Body of pancreas (tissue), 4 donors: ENCODE measurements around the gene LRRIQ1. TPM values are rescaled to one million over a fixed set of nuclear protein-coding genes. Genes with fewer than 3 reads are reported as not detected.

Source experiments
- ATAC-seq: fragments of 150-250 bp; one replicate; pipeline ENCODE4 v1.9.1; 2016
- DNase-seq, 4 donors: peaks; one replicate each; pipeline ENCODE4 v3.0.0-alpha.2; 2019
- H3K27ac ChIP-seq, 4 donors: fragments of 200-600 bp; sonication (generic); 1 replicate in 3 of 4; 2 replicates in 1 of 4; pipeline versions ENCODE4 v1.5.1 to v1.6.1; 2016 to 2019; ENCODE audit warnings: mild to moderate bottlenecking in 1 of 4, mixed read lengths in 1 of 4, moderate library complexity in 1 of 4
- H3K27me3 ChIP-seq, 2 donors: fragments of 200-600 bp; sonication (generic); one replicate each; pipeline ENCODE4 v1.6.0; 2016; ENCODE audit warnings: mild to moderate bottlenecking in 1 of 2
- H3K36me3 ChIP-seq, 2 donors: fragments of 200-600 bp; sonication (generic); replicated peaks in 1 of 2; 2 replicates each; pipeline ENCODE4 v1.5.1; 2016; ENCODE audit warnings: low read depth in 2 of 2; ENCODE audit not compliant: insufficient read depth in 1 of 2
- H3K4me1 ChIP-seq: fragments of 200-600 bp; sonication (generic); one replicate; pipeline ENCODE4 v1.6.0; 2016
- H3K4me3 ChIP-seq, 2 donors: fragments of 200-600 bp; sonication (generic); 1 replicate in 1 of 2; 2 replicates in 1 of 2; pipeline ENCODE4 v1.5.1; 2016 to 2019
- H3K9me3 ChIP-seq, 3 donors: fragments of 200-600 bp; sonication (generic); 1 replicate in 2 of 3; 2 replicates in 1 of 3; pipeline ENCODE4 v1.5.1; 2016
- POLR2A ChIP-seq, 3 donors: fragments of 450-650 bp; IDR thresholded peaks; one replicate each; pipeline ENCODE4 v1.6.1; 2016; ENCODE audit warnings: antibody characterized with exemption in 3 of 3, mild to moderate bottlenecking in 2 of 3
- WGBS, 2 donors: methylation state at CpG; one replicate each; pipeline ENCODE4 v1.1.5; 2017; 5-methylcytosine and 5-hydroxymethylcytosine counted together
- intact Hi-C: fragments of 100-400 bp; cut with DNase I; formaldehyde crosslinking; loops from one replicate; pipeline ENCODE4 v1.15.1; 2023
- total RNA-seq, 2 donors: library from RNA; depleted of rRNA; stranded (reverse); fragments of >200 nt; gene quantifications; one replicate each; pipeline ENCODE4 v1.1.0, GENCODE V29; 2016
- TF ChIP-seq, protein P1 (sequence below), 7 experiments: fragments of 450-650 bp in 4 of 7; fragments of 200-600 bp in 3 of 7; sonication (generic) in 3 of 7; IDR thresholded peaks; one replicate each; pipeline ENCODE4 v1.5.1; 2016 to 2019; ENCODE audit warnings: antibody characterized with exemption in 7 of 7

LRRIQ1 gene, protein sequence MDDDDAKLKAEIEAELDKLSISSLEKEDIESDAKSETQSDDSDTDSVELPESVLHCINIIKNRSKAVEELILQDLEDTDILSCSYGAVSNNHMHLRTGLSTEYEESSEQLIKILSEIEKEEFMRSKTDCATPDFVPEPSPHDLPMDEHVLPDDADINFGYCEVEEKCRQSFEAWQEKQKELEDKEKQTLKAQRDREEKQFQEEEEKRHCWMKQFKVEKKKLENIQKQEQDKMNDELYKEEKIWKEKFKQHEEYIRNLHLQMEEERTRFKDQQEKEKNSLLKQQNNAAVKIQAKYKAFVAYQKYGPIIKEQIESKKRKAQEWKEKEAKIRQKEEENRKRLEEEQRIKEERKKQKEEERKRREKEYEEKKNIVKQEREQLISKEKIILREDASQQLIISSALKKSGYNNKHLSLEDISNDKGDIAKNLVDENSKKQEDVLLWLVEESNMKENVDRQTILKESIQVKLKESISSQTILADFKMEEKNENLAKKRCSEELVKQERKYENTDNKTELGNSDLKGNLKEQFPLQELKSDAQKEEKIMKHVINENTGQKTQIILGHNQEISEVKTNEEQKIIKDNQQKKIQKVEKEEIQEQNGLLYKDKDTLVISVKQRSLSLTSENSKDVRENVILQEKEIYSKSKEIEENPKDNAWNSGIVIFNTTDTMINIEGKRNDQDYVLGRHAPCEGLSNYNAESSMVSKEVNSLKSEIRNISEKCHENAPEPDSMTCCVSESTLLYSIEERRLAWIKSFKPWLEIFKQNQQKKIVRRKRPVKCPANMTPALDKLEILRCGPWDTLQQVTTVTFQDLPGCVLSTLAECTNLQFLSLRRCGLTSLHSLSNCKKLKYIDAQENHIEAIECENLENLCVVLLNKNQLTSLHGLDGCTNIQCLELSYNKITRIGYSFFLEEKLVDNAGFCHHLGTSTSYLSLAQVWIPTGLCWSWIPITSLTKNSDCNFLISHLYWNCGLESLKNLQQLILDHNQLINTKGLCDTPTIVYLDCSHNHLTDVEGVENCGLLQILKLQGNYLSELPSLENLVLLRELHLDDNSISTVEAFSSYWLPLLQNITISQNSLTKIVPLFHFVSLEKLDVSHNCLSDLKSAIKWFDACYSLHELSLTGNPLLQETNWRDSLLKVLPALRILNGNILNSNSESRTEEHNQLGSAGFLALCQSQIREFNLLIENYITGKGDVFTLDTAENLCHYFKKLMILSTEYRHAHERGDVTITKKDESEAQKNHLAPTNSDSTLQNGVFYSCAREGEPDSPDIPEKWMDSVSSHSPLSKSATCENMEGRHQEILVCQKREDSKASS (N-terminal part only)
- total RNA-seq = 1 to 10 TPM; 1.0 to 3.6 TPM

DNA sequence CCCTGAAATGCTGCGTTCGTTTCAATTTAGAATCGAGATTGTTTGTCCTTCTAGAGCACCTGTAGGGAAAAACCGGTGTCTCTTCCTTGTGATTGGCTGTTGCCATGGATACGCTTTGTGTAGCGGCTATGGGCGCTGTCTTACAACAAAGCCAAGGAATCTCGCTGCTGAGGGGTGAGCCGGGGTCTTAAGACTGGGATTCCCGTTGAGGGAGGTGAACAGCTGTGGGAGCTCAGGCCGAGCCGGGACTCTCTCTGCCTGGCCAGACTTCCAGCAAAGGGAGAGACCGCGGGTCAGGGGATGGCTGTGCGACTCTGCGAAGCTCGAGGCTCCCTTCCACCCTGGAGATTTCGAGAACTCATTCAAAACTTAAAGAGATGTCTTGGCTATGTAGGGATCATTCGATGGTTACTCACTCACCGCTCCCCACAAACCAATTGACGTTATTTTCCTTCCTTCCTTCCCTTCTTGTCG, at the start of gene LRRIQ1, which contains the start of gene TSPAN19:
Gene LRRIQ1, plus strand, starts transcription at position 118 of the 474 bp plus-strand sequence. CDS start 1,826 bp downstream, outside the sequence.
Gene TSPAN19, minus strand, starts transcription at position 44 of the 474 bp plus-strand sequence. CDS start 6,331 bp downstream, outside the sequence.
- Histone ChIP-seq H3K4me3 (peak within 1 kb of the TSS in 1 of 2 donors; percentile 41), H3K4me1 (no peaks in the 10 kb centered on the region), H3K27ac (no peak within 1 kb of the TSS), H3K27me3 (no peaks in the 10 kb centered on the region), H3K36me3 (no peaks in the 10 kb centered on the region), H3K9me3 (no peaks in the 10 kb centered on the region)
- intact Hi-C loops = no loop called here
- peak; percentile 99 for ATAC-seq
- WGBS, 2 donors = 1% methylated on average over 19 to 22 of the region's 22 CpGs
- peak; percentile 76 to 91 (median 85) for DNase-seq
- TF ChIP-seq POLR2A (IDR thresholded peaks at IDR 0.05) = no peak
- TF ChIP-seq, protein P1, sequence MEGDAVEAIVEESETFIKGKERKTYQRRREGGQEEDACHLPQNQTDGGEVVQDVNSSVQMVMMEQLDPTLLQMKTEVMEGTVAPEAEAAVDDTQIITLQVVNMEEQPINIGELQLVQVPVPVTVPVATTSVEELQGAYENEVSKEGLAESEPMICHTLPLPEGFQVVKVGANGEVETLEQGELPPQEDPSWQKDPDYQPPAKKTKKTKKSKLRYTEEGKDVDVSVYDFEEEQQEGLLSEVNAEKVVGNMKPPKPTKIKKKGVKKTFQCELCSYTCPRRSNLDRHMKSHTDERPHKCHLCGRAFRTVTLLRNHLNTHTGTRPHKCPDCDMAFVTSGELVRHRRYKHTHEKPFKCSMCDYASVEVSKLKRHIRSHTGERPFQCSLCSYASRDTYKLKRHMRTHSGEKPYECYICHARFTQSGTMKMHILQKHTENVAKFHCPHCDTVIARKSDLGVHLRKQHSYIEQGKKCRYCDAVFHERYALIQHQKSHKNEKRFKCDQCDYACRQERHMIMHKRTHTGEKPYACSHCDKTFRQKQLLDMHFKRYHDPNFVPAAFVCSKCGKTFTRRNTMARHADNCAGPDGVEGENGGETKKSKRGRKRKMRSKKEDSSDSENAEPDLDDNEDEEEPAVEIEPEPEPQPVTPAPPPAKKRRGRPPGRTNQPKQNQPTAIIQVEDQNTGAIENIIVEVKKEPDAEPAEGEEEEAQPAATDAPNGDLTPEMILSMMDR (IDR thresholded peaks at IDR 0.05) = no peak

DNA sequence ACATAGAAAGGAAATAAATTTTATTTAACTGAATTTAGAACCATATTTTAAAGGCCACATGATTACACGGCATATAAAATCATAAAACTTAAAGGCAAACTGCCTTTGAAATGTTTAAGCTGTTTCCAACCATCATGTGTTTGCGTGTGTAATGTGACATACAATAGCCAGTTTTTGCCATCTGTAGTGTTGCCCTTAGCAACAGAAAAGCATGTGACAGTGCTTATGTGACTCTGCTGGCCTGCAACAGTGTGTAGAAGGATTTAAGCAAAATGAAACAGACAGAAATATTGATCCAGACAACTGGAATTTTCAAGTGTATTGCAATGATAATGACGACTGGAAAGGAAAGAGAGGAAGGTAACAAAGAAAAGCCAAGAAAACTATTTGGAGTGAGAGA, 49.6 kb upstream of the LRRIQ1 start:
- no peaks in the 10 kb centered on the region for H3K36me3 ChIP-seq
- intact Hi-C loops = no loop called here
- no peaks in the 10 kb centered on the region for H3K4me1 ChIP-seq
- no peaks in the 10 kb centered on the region for H3K9me3 ChIP-seq
- DNase-seq (no peak), ATAC-seq (no peak)
- TF ChIP-seq, protein P1 (IDR thresholded peaks at IDR 0.05) = no peak
- TF ChIP-seq POLR2A (IDR thresholded peaks at IDR 0.05) = no peak
- 50 to 54% methylated on average over 3 of the region's 3 CpGs for WGBS, 2 donors
- H3K4me3 ChIP-seq = no peak overlapping the region
- no peaks in the 10 kb centered on the region for H3K27me3 ChIP-seq
- H3K27ac ChIP-seq = no peak overlapping the region

DNA sequence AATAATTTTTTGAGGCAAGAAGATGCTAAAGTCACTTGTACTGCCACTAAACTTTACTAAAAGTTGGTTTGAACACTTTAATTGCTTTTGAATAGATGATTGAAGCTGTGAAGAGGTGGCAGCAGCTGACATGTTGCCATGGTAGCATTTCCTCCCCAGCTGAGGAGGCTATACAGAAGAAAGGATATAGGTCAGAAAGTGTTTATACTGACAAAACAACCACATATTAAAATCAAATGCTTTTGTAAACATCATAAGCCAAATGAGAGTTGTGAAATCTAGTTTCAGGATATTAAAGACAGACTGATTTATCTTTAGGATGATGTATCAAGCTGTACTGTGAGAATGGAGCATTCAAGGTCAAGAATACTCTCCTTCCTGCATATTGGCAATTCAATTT, 41.7 kb upstream of the LRRIQ1 start:
- TF ChIP-seq, protein P1 (IDR thresholded peaks at IDR 0.05) = no peak
- no peak for ATAC-seq
- no peaks in the 10 kb centered on the region for H3K36me3 ChIP-seq
- no peak for DNase-seq
- peaks cover 18% of the 10 kb centered on the region for H3K4me1 ChIP-seq
- H3K27ac ChIP-seq = no peak overlapping the region
- intact Hi-C loops = no loop called here
- no peaks in the 10 kb centered on the region for H3K27me3 ChIP-seq
- no peaks in the 10 kb centered on the region for H3K9me3 ChIP-seq
- H3K4me3 ChIP-seq = no peak overlapping the region

DNA sequence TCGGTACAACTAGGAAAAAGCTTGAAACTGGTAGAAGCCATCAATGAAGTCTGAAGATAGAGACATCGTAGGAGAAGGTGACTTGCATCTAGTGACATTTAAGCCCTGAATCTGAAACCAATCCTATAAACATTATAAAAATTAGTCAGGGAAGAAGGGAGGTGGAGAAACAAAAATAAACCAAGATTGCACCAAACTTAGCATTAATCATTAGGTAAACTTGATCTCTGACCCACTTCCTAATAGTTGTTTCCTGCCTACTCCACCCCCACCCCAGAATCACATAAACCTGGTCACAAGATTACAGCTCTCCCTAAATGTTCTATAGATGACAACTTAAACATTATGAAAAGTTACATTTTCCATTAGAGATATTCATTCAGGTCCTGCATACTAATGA, 40.5 kb upstream of the LRRIQ1 start:
- Histone ChIP-seq H3K27me3 (no peaks in the 10 kb centered on the region), H3K27ac (no peak overlapping the region), H3K4me1 (peaks cover 18% of the 10 kb centered on the region), H3K36me3 (no peaks in the 10 kb centered on the region), H3K4me3 (no peak overlapping the region), H3K9me3 (no peaks in the 10 kb centered on the region)
- TF ChIP-seq POLR2A (IDR thresholded peaks at IDR 0.05) = no peak
- TF ChIP-seq, protein P1 (IDR thresholded peaks at IDR 0.05) = no peak
- DNase-seq = no peak
- no peak for ATAC-seq
- intact Hi-C loops = no loop called here
- 70 to 75% methylated on average over 2 of the region's 2 CpGs for WGBS, 2 donors
